Inflammatory macrophage (primary cell): ENCODE measurements around the gene PGAP2.
"Not testable (repeated sequence)": the region's sequence is repeated elsewhere in the genome, so short reads cannot be mapped to it uniquely, and the experiment has no call there.

Source experiments
- DNase-seq, 2 donors: peaks; one replicate each; pipeline ENCODE4 v3.0.0-alpha.2; 2020 to 2022

PGAP2 gene

DNA sequence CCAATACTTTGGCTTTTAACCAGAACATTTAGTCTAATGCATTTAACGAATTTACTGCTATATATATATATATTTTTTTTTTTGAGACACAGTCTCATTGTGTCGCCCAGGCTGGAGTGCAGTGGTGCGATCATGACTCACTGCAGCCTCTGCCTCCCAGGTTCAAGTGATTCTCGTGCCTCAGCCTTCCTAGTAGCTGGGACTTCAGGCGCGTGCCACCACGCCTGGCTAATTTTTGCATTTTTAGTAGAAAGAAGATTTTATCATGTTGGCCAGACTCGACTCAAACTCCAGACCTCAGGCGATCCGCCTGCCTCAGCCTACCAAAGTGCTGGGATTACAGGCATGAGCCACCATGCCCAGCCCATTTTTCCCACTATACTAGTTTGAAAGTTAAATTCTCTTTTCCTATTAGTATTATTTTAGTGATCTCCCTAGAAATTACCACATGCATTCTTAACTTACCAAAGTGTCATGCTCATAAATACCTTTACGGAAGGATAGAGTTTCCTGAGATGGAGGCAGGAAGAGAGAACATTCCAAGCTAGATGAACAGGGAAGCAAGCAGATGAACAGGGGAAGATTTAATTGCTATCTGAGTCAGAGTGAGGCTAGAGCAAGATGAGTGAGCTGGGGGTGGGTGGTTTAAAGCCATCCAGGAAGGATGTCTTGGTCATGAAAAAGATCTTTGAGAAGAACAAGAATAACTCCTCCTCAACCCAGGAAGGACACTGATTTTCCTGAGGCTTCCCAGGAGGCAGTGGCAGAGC, 4.4 kb upstream of the PGAP2 start:
- no peak for DNase-seq

DNA sequence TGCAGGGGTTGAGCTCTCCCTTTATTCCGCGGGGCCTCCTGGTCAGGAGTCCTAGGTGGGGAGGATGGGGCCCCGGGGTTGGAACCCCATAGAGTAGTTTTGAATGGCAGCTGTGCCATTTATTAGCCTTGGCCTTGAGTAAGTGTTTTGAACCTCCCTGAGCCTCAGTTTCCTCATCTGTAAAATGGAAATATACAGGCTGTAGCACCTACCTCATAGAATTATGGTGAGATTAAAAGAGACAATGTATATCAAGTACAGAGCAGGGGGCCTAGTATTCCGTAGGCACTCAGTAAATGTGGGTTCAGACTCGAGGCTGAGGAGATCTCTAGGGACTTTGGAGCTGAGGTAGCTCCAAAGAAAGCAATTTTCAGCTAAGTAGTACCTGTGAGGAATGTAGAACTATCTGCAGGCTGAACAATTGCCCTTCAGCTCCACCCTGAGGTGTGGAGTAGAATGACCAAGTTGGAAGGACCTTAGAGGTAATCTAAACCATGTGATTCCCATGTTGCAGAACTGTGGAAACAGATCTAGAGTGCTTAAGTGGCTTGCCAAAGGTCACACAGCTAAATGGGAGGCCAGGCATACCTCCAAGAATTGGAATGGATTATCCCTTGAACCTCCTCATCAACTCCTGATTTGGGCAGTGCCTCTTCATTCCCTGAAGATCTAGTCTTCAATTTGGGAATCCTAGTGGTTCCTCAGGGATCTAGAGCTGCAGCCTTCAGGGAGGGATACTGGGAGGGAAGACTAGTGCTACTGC, 682 bp downstream of the PGAP2 start:
- peak; percentile 51 to 69 for DNase-seq

DNA sequence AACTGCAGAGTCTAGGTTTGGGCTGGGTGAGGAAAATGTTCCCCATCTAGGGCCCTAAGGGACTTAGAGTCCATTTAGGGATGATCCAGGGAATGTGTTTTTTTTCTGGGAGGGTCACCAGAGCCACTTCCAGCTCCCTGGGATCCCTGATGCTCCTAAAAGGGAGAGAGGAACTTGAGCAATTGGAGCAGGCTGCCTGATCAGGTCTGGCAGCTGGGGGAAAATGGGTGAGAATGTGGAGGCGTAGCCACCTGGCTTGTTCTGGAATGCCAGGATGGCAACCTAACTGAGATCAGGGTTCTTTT, 1.2 kb downstream of the PGAP2 start:
- no peak for DNase-seq

DNA sequence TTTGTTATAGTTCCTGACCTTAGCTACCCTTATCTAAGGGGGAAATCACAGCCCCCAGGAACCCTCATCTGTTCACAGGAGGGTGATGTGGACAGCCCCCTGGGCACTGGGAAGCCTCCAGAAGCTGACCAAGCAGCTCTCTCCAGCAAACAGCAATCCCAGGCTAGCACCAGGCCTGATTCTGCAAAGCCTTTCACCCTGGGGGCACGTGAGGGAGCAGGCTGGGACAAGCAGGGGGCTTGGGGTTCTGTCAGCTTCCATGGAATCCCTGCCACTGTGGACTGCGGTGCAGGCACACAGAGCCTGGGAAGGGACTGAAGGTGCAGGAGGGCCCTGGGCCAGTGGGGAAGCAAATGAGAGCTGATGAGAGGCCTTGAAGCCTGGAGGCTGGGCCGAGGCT, 2.1 kb downstream of the PGAP2 start:
- no peak for DNase-seq

DNA sequence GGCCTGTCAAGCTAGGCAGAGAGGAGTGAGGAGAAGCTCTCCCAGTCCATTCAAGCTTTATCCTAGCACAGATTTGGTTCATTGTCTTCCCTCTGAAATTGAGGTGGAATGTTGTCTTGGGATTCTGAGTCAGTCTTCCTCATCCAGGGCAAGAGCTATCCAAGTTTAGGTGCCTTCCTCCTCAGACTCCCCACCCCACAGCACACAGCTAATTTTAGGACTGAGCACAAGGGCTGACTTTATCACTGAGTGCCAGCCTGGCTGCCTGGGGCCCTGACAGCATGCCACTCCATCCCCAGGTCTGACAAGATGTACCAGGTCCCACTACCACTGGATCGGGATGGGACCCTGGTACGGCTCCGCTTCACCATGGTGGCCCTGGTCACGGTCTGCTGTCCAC, 2.6 kb downstream of the PGAP2 start:
- DNase-seq = no peak

DNA sequence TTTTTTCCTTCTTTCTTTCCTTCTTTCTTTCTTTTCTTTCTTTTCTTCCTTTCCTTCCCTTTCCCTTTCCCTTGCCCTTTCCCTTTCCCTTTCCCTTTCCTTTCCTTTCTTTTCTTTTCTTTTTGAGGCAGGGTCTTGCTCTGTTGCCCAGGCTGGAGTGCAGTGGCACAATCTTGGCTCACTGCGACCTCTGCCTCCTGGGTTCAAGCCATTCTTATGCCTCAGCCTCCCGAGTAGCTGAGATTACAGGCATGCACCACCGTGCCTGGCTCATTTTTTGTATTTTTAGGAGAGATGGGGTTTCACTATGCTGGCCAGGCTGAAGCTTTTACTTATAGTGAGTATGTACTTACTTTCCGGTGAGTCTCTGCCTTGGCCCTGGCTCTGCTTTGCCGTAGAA, 6.5 kb downstream of the PGAP2 start:
- DNase-seq = not testable (repeated sequence)

DNA sequence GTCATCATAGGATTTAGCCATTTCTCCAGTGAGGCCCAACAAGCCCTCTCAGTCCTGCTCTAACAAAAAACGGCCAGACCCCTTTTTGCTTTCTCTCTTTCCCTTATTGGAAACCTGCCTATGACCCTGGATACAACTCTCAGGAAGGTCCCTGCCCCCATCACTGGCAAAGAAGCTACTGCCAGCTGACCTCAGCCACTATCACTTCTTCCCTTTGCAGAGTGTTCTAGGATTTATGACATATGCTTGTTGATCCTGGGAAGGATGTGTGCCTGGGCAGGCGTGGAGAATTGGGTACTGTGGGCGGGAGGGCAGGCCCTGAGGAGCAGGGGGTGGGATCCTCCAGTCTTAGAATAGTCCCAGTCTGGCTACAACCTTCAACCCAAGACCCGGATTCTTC, 7.5 kb downstream of the PGAP2 start:
- no peak for DNase-seq

DNA sequence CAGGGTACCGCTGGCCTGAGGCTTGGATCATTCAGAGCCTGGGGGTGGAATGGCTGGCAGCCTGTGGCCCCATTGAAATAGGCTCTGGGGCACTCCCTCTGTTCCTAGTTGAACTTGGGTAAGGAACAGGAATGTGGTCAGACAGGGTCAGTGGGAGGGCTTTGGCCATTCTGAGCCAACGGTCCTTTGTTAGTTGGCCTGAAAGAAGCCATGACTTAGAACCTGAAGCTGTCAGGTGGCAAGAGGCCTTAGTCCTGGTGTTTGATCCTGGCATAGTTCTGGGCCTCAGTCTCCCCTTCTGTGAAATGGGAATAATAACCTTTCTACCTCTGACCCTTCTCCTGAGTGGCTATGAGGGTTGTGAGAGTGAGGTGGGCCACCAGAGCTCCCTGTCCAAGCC, 8.3 kb downstream of the PGAP2 start:
- no peak for DNase-seq

DNA sequence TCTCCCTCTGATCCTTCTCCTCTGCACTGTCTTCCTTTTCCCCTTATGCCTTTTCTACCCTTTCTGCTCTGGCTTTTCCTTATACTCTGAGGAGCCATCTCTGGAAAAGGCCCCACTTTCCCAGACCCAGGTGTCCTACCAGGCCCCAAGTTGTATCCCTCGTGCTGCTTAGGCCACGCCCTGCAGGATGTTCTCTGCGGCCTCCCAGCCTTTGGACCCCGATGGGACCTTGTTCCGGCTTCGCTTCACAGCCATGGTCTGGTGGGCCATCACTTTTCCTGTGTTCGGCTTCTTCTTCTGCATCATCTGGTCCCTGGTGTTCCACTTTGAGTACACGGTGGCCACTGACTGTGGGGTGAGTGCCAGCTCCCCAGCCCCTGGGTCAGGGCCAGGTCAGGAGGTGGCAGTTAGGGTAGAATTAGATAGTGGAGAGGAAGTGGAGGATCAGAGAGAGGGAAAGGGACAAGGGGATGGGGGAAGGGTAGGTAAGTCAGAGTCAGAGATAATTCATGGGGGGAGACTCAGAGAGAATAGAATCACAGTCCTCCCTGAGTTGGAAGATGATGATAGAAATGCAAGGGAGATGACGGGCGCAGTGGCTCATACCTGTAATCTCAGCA, 8.9 kb downstream of the PGAP2 start:
- no peak for DNase-seq

DNA sequence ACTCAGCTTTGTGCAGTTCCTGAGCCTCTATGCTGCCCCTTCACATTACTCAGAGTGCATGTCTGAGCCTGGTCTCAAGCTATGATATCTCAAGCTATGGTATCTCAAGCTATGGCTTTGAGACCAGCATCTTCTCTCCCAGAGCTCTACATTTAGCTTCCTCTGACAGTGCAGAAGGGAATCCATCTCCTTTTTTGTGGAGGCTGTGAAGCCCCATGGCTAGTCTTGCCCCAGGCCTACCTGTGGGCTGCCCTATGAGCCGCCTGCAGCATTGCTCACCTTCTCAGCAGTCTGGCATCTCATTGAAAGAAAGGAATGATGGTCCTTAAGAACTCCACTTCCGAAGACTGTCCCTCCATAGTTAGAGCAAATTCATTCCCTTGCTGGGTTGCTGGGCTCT, 12.6 kb downstream of the PGAP2 start:
- DNase-seq = no peak

DNA sequence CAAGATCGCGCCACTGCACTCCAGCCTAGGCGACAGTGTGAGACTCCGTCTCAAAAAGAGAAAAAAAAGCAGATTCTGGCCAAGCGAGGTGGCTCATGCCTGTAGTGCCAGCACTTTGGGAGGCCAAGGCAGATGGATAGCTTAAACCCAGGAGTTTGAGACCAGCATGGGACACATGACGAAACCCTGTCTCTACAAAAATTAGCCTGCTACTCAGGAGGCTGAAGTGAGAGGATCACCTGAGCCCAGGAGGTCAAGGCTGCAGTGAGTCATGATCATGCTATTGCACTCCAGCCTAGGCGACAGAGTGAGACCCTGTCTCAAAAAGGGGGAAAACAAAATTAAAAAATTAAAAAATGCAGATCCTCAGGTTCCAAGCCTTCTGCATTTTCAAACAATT, 14.0 kb downstream of the PGAP2 start:
- no peak for DNase-seq

DNA sequence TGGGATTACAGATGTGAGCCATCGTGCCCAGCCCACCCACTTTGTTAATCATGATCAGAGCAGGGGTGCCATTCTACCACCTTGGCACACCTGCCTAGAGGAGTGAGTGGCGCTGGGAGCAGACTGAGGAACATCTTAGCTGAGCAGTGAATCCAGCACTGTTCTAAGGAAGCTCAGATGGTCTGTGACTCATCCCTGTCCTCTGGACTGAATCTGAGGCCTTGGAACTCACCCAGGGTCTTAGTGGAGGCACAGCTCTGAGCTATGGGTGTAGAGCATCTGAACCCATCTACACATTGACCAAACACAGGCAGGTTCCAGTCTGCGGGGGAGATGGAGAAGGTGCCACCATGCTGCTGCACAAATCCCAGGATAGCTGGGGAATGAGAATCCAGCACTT, 14.9 kb downstream of the PGAP2 start:
- DNase-seq = no peak

DNA sequence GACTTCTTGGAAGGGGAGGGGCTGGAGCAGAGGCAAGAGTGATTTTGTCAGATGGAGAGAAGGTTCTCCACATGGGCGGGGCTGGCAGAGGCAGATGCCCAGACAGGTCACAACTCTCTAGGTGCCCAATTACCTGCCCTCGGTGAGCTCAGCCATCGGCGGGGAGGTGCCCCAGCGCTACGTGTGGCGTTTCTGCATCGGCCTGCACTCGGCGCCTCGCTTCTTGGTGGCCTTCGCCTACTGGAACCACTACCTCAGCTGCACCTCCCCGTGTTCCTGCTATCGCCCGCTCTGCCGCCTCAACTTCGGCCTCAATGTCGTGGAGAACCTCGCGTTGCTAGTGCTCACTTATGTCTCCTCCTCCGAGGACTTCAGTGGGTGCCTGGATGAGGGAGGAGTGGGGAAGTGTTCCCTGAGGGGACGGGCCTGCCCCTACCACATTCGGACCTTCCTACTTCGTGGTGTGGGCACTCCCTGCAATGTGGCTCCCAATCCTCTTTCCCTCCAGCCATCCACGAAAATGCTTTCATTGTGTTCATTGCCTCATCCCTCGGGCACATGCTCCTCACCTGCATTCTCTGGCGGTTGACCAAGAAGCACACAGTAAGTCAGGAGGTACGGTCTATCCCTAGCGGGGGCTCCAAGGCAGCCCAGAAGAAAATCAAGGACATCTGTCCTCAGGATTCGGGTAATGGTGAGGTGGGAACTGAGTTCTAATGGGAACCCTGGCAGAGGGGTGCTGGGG, 15.6 kb downstream of the PGAP2 start:
- DNase-seq = no peak

DNA sequence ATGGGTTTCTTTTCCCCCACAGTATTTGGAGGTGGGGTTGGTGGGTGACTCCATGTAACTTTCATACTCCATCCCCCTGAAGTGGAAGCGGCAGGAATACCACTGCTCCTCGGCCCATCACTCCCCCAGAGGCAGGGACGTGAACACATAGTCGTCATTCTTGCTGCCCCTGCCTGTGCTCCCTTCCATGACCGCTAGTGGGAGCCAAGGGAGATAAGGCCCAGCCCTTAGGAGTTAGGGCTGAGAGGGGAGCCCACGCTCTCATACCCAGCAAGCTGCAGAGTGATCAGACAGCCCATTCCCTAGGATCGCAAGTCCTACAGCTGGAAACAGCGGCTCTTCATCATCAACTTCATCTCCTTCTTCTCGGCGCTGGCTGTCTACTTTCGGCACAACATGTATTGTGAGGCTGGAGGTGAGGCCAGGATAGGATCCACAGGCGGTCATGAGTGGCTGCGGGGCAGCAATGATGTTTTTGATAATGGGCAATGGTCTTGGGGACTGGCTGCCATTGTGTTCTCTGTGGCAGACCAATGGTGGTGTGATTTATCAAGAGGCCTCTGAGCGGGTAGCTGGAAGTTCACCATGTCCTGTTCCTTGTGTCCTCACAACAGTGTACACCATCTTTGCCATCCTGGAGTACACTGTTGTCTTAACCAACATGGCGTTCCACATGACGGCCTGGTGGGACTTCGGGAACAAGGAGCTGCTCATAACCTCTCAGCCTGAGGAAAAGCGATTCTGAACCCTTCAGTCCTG, 16.5 kb downstream of the PGAP2 start:
- peak; percentile 86 to 91 for DNase-seq

DNA sequence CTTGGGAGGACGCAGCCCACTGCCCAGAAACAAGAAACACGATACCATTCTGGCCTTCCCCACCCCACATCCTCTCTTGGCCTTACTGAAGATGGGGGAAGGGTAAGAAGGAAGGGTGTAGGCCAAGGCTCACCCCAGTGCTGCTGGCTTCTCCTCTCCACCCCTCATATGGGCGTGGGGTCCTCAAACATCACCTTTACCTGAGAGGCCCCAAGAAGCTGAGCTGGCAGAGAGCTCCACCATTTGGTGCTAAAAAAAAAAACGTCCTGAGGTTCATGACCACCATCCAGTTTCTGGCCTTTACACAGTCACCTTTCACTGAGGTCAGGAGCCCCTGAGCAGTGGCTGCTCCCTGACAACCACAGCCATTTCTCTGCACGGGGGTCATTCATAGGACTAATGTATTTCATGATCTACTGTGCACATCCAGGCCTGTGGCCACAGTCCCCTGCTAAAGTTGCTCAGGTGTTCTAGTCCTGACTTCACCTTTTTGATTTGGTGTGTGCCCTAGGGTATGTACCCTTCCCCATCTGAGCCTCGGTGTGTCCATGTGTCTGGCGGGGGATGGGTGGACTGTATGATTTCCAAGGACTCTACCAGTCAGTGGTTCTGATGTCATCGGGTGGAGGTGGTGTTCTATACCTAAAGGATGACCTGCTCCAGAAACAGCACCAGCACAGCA, 17.3 kb downstream of the PGAP2 start:
- no peak for DNase-seq

DNA sequence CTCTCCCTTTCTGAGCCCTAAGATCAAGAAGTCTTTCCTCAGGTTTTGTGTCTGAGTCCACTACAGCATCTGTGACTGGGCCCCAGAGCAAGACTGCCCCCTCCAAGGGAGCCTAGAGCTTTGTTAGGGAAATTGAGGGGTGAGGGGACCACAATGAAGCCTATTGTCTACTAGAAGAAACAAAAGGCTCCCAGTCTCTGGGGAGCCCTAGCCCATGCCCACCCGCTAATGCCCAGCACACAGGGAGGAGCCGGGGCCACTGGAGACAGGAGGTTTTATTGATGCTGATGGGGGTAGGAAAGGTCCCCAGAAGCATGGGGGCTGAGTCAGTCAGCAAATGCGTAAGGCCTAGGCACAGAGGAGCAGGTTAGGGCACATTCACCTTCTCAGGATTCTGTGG, 18.4 kb downstream of the PGAP2 start:
- no peak for DNase-seq

DNA sequence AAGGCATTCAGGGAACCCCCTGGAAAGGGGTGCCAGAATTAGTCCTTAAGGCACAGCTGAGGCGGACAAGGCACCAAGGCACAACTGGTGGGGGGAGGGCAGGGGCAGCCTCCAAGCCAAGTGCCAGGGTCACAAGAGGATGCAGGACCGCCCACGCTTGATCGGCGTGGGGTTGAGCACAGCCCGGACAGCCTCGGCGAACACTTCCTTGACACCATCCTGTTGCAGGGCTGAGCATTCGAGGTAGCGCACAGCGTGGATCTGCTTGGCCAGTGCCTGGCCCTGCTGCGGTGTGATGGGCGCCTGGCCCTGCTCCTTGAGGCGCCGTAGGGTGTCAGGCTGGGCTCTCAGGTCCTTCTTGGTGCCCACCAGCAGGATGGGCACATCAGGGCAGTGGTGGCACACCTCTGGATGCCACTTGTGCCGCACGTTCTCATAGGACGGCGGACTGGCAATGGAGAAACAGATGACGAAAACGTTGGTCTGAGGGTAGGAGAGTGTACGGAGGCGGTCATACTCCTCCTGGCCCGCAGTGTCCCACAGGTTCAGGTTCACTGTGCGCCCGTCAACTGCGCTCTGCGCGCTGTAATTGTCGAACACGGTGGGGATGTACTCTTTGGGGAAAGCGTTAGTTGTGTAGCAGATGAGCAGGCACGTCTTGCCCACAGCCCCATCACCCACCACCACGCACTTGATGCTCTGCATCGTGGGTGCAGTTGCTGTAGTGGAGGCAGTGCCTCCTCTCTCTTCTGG, 19.2 kb downstream of the PGAP2 start:
- DNase-seq = peak in 1 of 2 donors; percentile 56

DNA sequence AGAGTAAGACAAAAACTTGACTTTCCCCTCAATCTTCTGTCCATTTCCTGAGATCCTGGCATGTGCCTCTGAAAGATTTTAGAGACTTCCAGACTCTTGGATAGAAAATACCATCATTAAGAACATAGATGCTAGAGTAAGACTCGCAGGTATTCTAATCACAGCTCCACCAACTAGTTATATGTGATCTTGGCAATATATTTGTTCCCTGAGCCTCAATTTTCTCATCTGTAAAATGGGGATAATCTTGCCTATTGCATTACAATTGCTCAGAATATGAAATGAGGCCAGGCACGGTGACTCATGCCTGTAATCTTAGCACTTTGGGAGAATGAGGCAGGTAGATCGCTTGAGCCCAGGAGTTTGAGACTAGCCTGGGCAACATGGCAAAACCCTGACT, 21.7 kb downstream of the PGAP2 start:
- no peak for DNase-seq

DNA sequence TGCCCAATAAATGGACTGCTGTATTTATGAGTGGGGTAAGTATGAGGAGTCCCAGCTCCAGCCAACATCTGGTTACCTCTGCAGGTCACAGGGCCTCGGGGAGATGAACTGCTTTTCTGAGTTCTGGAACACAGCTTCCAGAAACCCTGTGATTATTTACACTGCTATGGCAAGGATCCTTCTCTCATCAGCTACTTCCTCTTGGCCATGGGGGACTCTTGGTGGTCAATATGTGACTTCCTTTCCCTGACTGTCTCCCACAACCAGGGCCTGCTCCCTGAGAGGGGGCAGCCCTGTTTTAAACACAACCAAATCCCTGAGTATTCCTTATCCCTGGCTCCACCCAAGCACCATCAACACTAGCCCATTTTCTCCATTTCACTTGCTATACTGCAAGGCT, 22.4 kb downstream of the PGAP2 start:
- peak in 1 of 2 donors; percentile 40 for DNase-seq

DNA sequence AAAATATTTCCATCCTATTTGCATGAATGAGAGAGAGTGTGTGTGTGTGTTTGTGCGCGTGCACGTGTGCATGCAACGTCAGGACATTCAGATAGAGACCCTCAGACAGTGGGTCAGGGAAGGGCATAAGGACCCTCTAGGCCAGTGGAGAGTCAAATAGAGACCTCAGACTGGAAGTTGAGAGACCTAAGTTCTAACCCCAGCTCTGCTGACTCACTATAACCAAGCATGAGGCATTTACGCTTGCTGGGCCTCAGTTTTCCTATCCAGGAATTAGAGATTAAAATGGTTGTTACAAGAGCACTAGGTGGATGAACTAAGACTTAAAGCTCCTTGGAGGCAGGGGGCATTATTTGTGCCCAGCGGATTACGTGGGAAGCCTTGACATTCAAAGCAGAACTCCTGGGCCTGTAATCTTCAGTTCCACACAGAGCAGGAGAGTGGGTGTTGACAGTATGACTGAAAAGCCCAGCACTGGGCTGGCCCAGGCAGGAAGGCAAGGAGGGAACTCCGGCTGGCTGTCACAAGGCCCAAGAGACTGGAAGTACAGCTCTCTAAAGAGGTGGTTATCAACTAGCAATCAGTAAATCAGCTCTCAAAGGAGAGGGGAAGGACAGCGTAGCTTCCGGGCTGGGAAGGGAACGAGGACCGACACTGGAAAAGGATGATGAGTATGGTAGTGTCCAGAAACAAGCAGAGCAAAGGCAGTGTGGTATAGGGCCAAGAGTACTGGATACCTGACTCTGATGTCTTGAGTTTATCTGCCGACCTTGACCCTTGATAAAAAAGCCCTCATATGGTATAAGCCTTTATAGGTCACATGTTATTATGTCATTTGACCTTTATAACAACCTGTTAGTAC, 23.2 kb downstream of the PGAP2 start:
- DNase-seq = peak; percentile 88 to 94
